Fibroblast of lung (primary cell): ENCODE results near the gene PFKP. TPM values are rescaled to one million over a fixed set of nuclear protein-coding genes. Genes with fewer than 3 reads are reported as not detected.
"Not testable (repeated sequence)": the region's sequence is repeated elsewhere in the genome, so short reads cannot be mapped to it uniquely, and the experiment has no call there.

ENCODE experiments used
- DNase-seq, 2 donors: peaks; one replicate each; pipeline versions ENCODE4 v3.0.0 to v3.0.0-alpha.2; 2010; ENCODE audit warnings: low read depth in 2 of 2
- H2AFZ ChIP-seq: 2 replicates; pipeline ENCODE4 v1.5.1; 2012; ENCODE audit warnings: low read length, control low read depth, inconsistent platforms
- H3K27ac ChIP-seq: 2 replicates; pipeline ENCODE4 v1.5.1; 2011; ENCODE audit warnings: low read length, control low read depth; ENCODE audit not compliant: insufficient read depth
- H3K27me3 ChIP-seq: 2 replicates; pipeline ENCODE4 v1.5.1; 2011; ENCODE audit warnings: mild to moderate bottlenecking, low read length; ENCODE audit not compliant: control insufficient read depth, insufficient read depth
- H3K36me3 ChIP-seq: 2 replicates; pipeline ENCODE4 v1.5.1; 2011; ENCODE audit warnings: low read length; ENCODE audit not compliant: control insufficient read depth, insufficient read depth
- H3K4me1 ChIP-seq: 2 replicates; pipeline ENCODE4 v1.5.1; 2011; ENCODE audit warnings: low read length; ENCODE audit not compliant: control insufficient read depth, insufficient read depth; ENCODE audit errors: extremely low read depth
- H3K4me2 ChIP-seq: 2 replicates; pipeline ENCODE4 v1.5.1; 2011; ENCODE audit warnings: low read length, control low read depth; ENCODE audit not compliant: insufficient read depth; ENCODE audit errors: extremely low read depth
- H3K4me3 ChIP-seq, 4 experiments: fragments of 200-600 bp in 1 of 4; sonication (generic) in 1 of 4; replicated peaks in 1 of 4; 2 replicates each; pipeline ENCODE4 v1.5.1; 2011 to 2016; ENCODE audit warnings: low read length in 4 of 4, low read depth in 3 of 4, mild to moderate bottlenecking in 3 of 4, control low read depth in 2 of 4, inconsistent platforms in 1 of 4, mixed read lengths in 1 of 4; ENCODE audit not compliant: insufficient read depth in 1 of 4; ENCODE audit errors: control extremely low read depth in 1 of 4
- H3K79me2 ChIP-seq: 2 replicates; pipeline ENCODE4 v1.5.1; 2012; ENCODE audit warnings: mild to moderate bottlenecking, low read length, inconsistent platforms; ENCODE audit not compliant: control insufficient read depth, insufficient read depth
- H3K9ac ChIP-seq: 2 replicates; pipeline ENCODE4 v1.5.1; 2011; ENCODE audit warnings: mild to moderate bottlenecking, low read length, control low read depth; ENCODE audit not compliant: insufficient read depth
- H3K9me3 ChIP-seq: 2 replicates; pipeline ENCODE4 v1.5.1; 2012; ENCODE audit warnings: low read depth, low read length; ENCODE audit not compliant: control insufficient read depth, insufficient read depth
- H4K20me1 ChIP-seq: 2 replicates; pipeline ENCODE4 v1.5.1; 2011; ENCODE audit warnings: low read length; ENCODE audit not compliant: control insufficient read depth, insufficient read depth; ENCODE audit errors: extremely low read depth
- CTCF ChIP-seq, 2 donors: IDR thresholded peaks in 1 of 2; conservative IDR thresholded peaks in 1 of 2; 1 replicate in 1 of 2; 2 replicates in 1 of 2; pipeline ENCODE4 v1.5.1; 2011 to 2012; ENCODE audit warnings: low read length in 2 of 2, control low read depth in 1 of 2, inconsistent platforms in 1 of 2, low read depth in 1 of 2, mild to moderate bottlenecking in 1 of 2
- EZH2 ChIP-seq: IDR thresholded peaks from 2 replicates; pipeline ENCODE4 v1.5.1; 2012; ENCODE audit warnings: low read length, control low read depth, mild to moderate bottlenecking; ENCODE audit errors: missing control alignments
- polyA plus RNA-seq, 2 donors: library from polyadenylated mRNA; depleted of rRNA in 1 of 2; stranded (reverse) in 1 of 2; unstranded in 1 of 2; fragments of >200 nt; gene quantifications; 2 replicates each; pipeline ENCODE4 v1.2.1, GENCODE V29; 2011 to 2012; ENCODE audit warnings: missing spikeins in 1 of 2
- total RNA-seq: library from RNA; depleted of rRNA; stranded (reverse); fragments of >200 nt; gene quantifications from 2 replicates; pipeline ENCODE4 v1.2.1, GENCODE V29; 2014

The PFKP gene
- total and polyA plus RNA-seq, 2 donors (not counting 1 experiment from before 2014, with no cell fraction given), result 74.3 to 90.3 TPM

GRCh38 chr10:3060481-3060889 is 6.9 kb upstream of the PFKP start:
- H4K20me1 ChIP-seq, result no peaks in the 10 kb centered on the region
- no peaks in the 10 kb centered on the region for H3K79me2 ChIP-seq
- no peaks in the 10 kb centered on the region for H3K9me3 ChIP-seq
- no peak for DNase-seq
- H3K4me2 ChIP-seq, result no peak overlapping the region
- H3K36me3 ChIP-seq, result no peaks in the 10 kb centered on the region
- H3K4me3 ChIP-seq, result no peak overlapping the region
- H2AFZ ChIP-seq, result no peak overlapping the region
- TF ChIP-seq CTCF (conservative IDR thresholded peaks at IDR 0.05 in 1 of 2, IDR thresholded peaks at IDR 0.05 in 1 of 2; ENCODE audit: low read depth in 1 of 2, low read length in 2 of 2), result no peak
- TF ChIP-seq EZH2, result no peak
- H3K4me1 ChIP-seq, result no peaks in the 10 kb centered on the region
- H3K27me3 ChIP-seq, result peaks cover 2% of the 10 kb centered on the region
- H3K27ac ChIP-seq, result no peak overlapping the region
- H3K9ac ChIP-seq, result no peak overlapping the region

- not testable (repeated sequence) for H3K27me3 ChIP-seq, H2AFZ ChIP-seq, H3K27ac ChIP-seq, H3K9me3 ChIP-seq, H3K4me3 ChIP-seq, H3K36me3 ChIP-seq, DNase-seq, H4K20me1 ChIP-seq, H3K4me2 ChIP-seq, H3K4me1 ChIP-seq, H3K9ac ChIP-seq, H3K79me2 ChIP-seq
Observed at GRCh38 chr10:3061323-3061898, 5.9 kb upstream of the PFKP start.

GRCh38 chr10:3062502-3063186 is 4.7 kb upstream of the PFKP start:
- Histone ChIP-seq H3K9ac (no peak overlapping the region), H3K27ac (no peak overlapping the region), H2AFZ (no peak overlapping the region), H3K36me3 (no peaks in the 10 kb centered on the region), H3K27me3 (peaks cover 2% of the 10 kb centered on the region), H3K4me1 (no peaks in the 10 kb centered on the region), H3K4me2 (no peak overlapping the region), H3K9me3 (no peaks in the 10 kb centered on the region), H3K79me2 (peaks cover 1% of the 10 kb centered on the region), H3K4me3 (no peak overlapping the region), H4K20me1 (no peaks in the 10 kb centered on the region)
- no peak for DNase-seq
- TF ChIP-seq EZH2 (no peak), CTCF (conservative IDR thresholded peaks at IDR 0.05 in 1 of 2, IDR thresholded peaks at IDR 0.05 in 1 of 2; ENCODE audit: low read depth in 1 of 2, low read length in 2 of 2) (no peak)
